Activated CD8-positive, alpha-beta memory T cell treated with anti-CD3 and anti-CD28 coated beads, Interleukin-2, amount 50 U/mL, for 1 hour (primary cell): Measurements from ENCODE around the gene FAF1.

Source experiments
- DNase-seq: peaks from one replicate; pipeline ENCODE4 v3.0.0-alpha.2; 2020; ENCODE audit errors: extremely low read depth

The FAF1 gene

GRCh38 chr1:50702395-50702794, 257.7 kb downstream of the FAF1 start:
- no peak for DNase-seq

GRCh38 chr1:50701706-50702317, 258.3 kb downstream of the FAF1 start:
- no peak for DNase-seq

- DNase-seq, result no peak
Observed at GRCh38 chr1:50700621-50701020, 259.4 kb downstream of the FAF1 start.

GRCh38 chr1:50700214-50700613, 259.9 kb downstream of the FAF1 start:
- DNase-seq, result no peak

GRCh38 chr1:50699795-50700194, 260.3 kb downstream of the FAF1 start:
- DNase-seq, result no peak

- no peak for DNase-seq
Observed at GRCh38 chr1:50697440-50698421, 262.3 kb downstream of the FAF1 start.

GRCh38 chr1:50693829-50694228, 266.2 kb downstream of the FAF1 start:
- no peak for DNase-seq

- no peak for DNase-seq
Observed at GRCh38 chr1:50684185-50684584, 275.9 kb downstream of the FAF1 start.

- DNase-seq, result no peak
Observed at GRCh38 chr1:50681931-50682330, 278.1 kb downstream of the FAF1 start.

GRCh38 chr1:50667710-50668356, 292.2 kb downstream of the FAF1 start:
- no peak for DNase-seq

GRCh38 chr1:50667272-50667671, 292.8 kb downstream of the FAF1 start:
- no peak for DNase-seq

- DNase-seq, result no peak
Observed at GRCh38 chr1:50666849-50667248, 293.2 kb downstream of the FAF1 start.

GRCh38 chr1:50665413-50665812, 294.7 kb downstream of the FAF1 start:
- DNase-seq, result no peak

- no peak for DNase-seq
Observed at GRCh38 chr1:50661626-50662025, 298.4 kb downstream of the FAF1 start.

- DNase-seq, result no peak
Observed at GRCh38 chr1:50659107-50659662, 300.9 kb downstream of the FAF1 start.

GRCh38 chr1:50658459-50659076, 301.5 kb downstream of the FAF1 start:
- DNase-seq, result no peak

GRCh38 chr1:50656931-50657330, 303.1 kb downstream of the FAF1 start:
- no peak for DNase-seq

- DNase-seq, result no peak
Observed at GRCh38 chr1:50651476-50652263, 308.4 kb downstream of the FAF1 start.

GRCh38 chr1:50646526-50646925, 313.5 kb downstream of the FAF1 start:
- DNase-seq, result no peak

GRCh38 chr1:50645139-50645538, 314.9 kb downstream of the FAF1 start:
- no peak for DNase-seq
